HG03280 (cell line): ENCODE measurements around the gene DNM1L.

Experiments used
- ATAC-seq: cut with Tn5 transposase; IDR thresholded peaks from one replicate; pipeline ENCODE4 v1.9.1; 2021; ENCODE audit warnings: mild to moderate bottlenecking, moderate library complexity; ENCODE audit not compliant: unreplicated experiment

The DNM1L gene

GRCh38 chr12:32679091-32679919 lies at the start of gene DNM1L:
DNM1L (plus strand) TSS chr12:32679301; CDS start chr12:32679364, 63 bp downstream.
- peak; percentile 98 for ATAC-seq

DNA sequence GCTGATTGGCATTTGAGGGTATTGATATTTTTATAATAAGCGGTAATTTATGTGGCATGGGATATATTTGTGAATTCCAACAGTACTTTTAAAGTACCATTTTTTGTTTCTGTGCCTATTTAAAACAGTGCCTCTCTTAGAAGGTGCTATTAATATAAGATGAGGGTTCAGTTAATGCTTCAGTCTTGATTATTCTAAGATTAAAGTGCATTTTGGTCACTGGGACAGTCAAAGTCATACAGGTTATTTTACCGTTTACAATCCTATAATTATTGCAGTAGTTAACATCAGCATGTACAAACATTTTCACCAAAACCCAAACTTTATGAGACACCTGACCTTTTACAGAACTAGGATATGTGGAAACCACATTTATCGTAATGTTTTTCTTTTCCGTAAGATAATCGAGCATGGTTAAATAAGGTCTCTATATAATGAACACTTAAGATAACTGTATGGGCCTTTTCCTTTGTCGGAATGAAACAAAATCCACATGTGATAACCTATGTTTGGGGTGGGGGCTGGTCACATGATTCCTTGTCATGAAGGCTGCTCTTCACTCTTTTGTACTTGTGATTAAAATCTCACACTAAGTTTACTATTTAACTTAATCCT lies 37.7 kb upstream of the DNM1L start:
- no peak for ATAC-seq

GRCh38 chr12:32644431-32644830 lies 34.7 kb upstream of the DNM1L start:
- no peak for ATAC-seq

GRCh38 chr12:32647275-32647674 lies 31.8 kb upstream of the DNM1L start:
- ATAC-seq: no peak

GRCh38 chr12:32650508-32650907 lies 28.6 kb upstream of the DNM1L start:
- ATAC-seq: no peak

- no peak for ATAC-seq
Observed at GRCh38 chr12:32651151-32651955, 27.7 kb upstream of the DNM1L start.

GRCh38 chr12:32651956-32652210 lies 27.2 kb upstream of the DNM1L start:
- ATAC-seq: no peak

DNA sequence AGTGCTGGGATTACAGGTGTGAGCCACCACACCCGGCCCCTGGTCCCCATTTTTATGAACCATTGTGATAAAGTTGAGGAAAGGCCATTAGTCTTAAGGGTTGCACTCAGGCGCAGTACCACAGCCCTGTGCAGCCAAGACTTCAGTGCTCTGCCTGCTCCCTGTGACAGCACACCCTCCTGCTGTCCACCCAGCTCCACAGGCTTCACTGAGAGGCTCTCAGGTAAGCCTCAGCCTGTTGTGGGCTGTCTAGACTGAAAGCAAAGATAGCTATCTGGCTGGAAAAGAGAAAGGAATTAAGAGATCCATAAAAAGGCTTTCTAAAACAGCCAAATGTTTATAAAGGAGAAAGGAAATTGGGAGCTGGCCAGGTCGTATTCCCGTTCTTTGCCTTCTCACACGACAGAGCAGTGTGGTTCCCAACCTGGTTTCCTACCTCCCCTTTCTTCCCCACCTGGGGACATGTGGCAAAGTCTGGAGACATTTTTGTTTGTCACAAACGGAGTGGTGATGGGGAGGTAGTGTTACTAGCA lies 19.1 kb upstream of the DNM1L start:
- no peak for ATAC-seq

DNA sequence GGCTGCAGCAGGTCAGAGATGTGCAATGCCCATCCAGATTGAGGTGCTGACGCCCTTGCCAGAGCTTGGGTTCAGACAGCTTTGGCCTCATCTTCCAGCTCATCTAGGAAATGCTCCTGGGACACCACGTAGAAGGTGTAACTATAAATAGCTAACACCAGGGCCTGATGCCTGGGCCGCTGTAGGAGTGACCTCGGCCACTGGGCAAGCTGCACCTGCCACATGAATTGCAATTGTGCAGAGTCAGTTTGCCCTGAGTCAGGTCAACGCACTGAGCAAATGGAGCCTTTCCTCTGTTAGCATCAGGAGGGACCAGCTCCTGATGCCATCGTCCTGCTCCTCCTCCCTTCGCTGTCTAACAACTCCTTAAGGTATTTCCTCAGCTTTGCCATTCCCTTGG lies 17.4 kb upstream of the DNM1L start:
- no peak for ATAC-seq

DNA sequence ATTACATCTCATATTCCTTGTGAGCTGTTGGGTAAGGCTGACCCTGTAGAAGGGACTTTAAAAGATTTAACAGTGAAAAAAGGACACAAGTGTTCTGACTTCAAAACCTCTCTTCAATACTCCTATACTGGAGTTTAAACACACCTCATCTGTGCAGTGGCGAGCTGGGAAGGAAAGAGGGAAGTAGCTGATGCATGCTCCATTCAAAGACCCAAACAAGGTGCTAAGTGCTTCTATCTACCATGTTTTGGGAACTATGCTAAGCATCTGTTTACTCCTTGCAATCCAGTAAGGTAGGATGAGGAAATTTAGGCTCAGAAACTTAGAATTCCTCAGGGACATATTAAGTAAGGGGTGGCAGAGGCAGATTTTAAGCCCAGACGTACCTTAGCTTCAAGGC lies 16.4 kb upstream of the DNM1L start:
- ATAC-seq: no peak

DNA sequence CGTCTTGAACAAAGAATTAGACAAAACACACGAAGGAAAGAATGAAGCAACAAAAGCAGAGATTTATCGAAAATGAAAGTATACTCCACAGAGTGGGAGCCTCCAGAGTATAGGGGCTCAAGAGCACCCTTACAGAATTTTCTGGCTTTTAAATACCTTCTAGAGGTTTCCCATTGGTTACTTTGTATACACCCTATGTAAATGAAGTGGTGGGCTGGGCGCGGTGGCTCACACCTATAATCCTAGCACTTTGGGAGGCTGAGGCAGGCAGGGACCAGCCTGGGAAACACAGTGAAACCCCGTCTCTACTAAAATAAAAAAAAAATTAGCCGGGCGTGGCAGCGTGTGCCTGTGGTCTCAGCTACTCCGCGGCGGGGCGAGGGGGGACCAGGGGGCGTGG lies 13.1 kb upstream of the DNM1L start:
- ATAC-seq: no peak

DNA sequence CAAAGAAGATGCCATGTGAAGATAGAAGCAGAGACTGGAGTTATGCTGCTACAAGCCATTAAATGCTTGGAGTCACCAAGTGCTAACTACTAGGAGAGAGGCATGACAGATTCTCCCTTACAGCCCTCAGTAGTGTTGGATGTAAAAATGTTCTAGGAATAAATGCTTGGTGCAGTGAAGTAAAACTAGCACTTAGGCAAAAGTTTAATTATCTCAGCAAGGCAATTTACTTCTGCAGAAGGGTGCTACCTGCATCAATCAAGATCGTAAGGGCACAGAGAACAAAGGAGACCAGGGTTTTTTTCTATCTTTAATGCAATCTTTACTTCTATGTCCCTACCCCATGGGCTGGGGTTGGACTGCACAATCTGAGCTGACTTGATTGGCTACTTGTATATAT lies 9.5 kb upstream of the DNM1L start:
- no peak for ATAC-seq

DNA sequence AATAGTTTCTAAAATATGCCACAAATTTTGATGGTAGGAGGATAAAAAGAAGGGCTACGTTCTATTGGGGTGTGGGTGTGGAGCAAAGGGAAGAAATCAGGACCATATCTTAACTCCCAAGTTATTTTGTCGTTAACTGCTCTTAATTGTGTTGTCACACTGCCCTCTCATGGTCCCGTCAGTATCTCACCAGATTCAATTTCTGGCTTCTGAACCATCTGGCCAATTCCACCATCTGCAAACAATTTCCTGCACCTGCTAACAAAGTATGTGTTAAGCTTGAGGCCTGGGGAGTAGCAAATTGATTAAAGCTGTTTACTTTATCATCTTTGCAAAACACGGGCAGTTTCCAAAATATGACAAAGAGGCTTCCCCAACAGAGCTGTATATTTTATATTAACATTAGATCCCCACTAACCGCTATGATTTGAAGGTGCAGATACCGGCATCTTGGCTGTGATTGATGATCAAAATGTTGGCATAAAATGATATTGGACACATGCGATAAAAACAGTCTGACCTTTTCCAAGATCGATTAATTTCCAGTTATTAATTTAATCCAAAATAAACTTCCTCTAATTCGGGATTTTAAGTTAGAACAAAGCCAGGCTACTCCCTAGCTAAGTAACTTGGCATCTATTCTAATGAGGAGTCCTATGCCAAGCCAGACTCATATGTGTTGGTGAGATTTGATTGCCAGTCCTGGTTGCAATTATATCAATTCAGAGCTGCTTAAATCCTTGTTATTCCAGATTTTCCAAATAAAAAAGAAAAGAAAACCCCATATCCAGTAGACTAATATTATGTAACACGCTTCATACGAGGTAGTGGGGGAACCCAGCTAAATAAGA lies 6.9 kb upstream of the DNM1L start:
- ATAC-seq: no peak

DNA sequence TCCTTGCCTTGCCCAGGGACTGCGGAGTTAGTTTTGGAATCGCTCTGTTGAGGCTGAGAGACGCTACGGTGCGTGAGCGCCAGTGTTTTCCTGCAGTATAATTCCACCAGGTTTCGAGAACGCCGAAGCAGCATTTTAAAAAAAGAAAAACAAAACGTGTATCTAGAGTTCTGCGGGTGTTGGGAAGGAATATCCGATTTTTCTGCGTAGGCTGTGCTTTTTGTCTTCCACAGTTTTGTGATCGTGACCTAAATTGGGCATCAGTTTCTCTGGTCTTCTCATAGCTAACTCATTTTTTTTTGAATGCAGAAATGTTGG lies 778 bp downstream of the DNM1L start:
- no peak for ATAC-seq

DNA sequence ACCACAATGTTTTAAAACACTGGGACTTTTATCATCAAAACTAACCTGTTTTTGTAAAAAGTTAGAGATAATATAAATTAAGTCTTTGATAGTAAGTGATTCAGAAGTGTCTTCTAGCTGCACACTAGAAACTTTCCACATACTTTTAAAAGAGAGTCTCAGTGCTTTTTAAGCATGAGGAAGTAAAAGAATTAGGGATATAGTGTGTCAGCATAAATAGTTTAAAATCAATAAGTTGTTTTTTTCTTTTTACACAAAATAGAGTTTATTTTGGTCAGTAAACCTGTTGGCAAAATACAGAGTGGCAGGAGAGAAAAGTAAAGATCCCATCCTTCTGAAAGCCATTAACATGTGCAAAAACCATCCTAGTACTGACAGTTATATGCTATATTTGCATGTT lies 1.7 kb downstream of the DNM1L start:
- no peak for ATAC-seq

DNA sequence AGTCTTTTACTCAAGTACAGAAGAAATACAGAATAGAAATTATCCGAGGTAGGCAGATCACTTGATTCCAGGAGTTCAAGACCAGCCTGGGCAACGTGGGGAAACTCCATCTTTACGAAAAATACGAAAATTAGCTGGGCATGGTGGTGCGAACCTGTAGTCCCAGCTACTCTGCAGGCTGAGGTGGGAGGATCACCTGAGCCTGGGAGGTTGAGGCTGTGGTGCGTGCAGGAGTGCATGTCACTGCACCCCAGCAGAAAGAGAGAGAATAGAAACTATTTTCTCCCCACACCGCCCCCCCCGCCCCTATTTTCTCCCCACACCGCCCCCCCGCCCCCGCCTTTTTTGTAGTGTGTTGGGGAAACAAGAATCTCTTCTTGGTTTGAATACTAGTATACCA lies 2.2 kb downstream of the DNM1L start:
- no peak for ATAC-seq

DNA sequence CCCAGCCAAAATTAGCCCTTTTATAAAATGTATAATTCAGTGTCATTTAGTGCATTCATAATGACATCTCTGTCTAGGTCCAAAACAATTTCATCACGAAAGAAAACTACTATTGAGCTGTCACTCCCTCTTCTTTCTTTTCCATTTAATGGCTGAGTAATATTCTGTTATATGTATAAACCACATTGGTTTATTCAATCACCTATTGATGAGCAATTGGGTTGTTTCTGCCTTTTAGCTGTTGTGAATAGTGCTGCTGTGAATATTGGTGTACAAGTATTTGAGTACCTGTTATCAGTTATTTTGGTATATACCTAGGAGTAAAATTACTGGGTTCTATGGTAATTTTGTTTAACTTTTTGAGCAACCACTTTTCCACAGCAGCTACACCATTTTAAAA lies 7.2 kb downstream of the DNM1L start:
- no peak for ATAC-seq

GRCh38 chr12:32688786-32689185 lies 9.7 kb downstream of the DNM1L start:
- ATAC-seq: no peak

GRCh38 chr12:32690927-32691326 lies 11.8 kb downstream of the DNM1L start:
- ATAC-seq: no peak

DNA sequence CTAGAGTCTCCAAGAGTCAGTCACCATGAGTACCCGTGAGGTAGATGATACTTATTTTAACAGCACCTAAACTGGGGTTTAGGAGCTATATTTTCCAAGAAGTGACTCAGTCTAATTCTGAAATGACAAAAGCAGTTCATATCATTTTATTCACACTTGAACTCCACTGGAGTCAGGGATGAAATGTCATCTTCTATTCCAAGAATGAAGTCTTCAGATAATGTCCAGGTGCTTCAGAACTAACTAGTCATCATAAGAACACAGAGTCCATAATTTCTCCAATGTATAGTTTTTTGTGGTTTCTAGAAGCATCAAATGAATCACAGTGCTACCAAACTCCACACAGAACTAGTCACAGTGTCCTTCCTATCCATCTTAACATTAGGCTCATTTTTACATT lies 13.3 kb downstream of the DNM1L start:
- no peak for ATAC-seq

DNA sequence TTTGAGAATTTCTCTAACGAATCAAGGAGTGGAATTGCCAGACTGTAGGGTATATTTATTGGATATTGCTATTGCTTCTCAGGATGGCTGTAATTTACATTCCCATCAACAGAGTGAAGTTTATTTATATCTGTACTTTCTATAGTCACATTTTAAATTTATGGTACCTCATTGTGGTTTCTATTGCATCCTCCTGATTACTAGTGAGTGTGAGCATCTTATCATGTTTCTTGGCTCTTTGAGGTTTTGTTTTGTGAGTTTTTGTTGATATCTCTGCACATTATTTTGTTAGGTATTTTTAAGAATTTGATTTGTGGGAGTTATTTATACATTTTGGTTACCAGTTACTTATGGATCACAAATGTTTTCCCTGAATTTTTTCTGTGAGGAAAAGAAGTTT lies 13.9 kb downstream of the DNM1L start:
- ATAC-seq: no peak
